ENCODE measurements around the gene NOP14.

- TF ChIP-seq CTCF (conservative IDR thresholded peaks at IDR 0.05; ENCODE audit: low read length) (peak; percentile 47), EZH2phosphoT487 (IDR thresholded peaks at IDR 0.05; ENCODE audit: borderline replicate concordance, low read depth, low read length) (no peak)
Measured at GRCh38 chr4:2910409-2910808, 52.8 kb downstream of the NOP14 start.

All from OCI-LY7 (cell line).